ENCODE data around the gene TTPAL. TPM values are rescaled to one million over a fixed set of nuclear protein-coding genes. Genes with fewer than 3 reads are reported as not detected.
A peak's percentile ranks its signal among the peaks of the same experiment; 100 is the strongest.

TTPAL gene
- total RNA-seq, 1 experiment from 2014 or later = 21.1 TPM

DNA sequence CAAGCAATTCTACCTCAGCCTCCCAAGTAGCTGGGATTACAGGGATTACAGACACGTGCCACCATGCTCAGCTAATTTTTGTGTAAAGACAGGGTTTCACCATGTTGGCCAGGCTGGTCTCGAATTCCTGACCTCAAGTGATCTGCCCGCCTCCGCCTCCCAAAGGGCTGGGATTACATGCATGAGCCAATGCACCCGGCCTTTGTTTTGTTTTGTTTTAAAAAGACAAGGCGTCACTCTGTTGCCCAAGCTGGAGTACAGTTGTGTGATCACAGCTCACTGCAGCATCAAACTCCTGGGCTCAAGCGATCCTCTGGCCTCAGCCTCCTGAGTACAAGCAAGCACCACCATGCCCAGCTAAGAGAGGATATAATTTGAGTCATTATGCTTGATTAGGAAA lies 40.8 kb downstream of the TTPAL start:
- Histone ChIP-seq H2BK5ac (ENCODE audit: insufficient read length, low read length) (no peak overlapping the region), H3K14ac (ENCODE audit: insufficient read depth, low read length) (no peak overlapping the region), H2BK20ac (ENCODE audit: low read depth, low read length, poor library complexity, severe bottlenecking) (no peak overlapping the region), H3K79me1 (ENCODE audit: insufficient read depth, low read depth, low read length, poor library complexity, severe bottlenecking) (peaks cover 18% of the 10 kb centered on the region), H3T11ph (ENCODE audit: low read length) (no peak overlapping the region), H3K56ac (ENCODE audit: insufficient read length, low read depth, low read length) (no peak overlapping the region), H2BK12ac (ENCODE audit: insufficient read length, low read depth, low read length) (no peak overlapping the region), H2AK5ac (ENCODE audit: insufficient read length, low read length) (no peak overlapping the region), H3K4me1 (ENCODE audit: insufficient read depth, low read length) (peaks cover 3% of the 10 kb centered on the region; the same call in 1 of the 2 replicates), H2BK15ac (ENCODE audit: low read depth, low read length) (no peak overlapping the region), H3K9ac (ENCODE audit: extremely low read depth, insufficient read length, low read length) (no peak overlapping the region), H3K4me2 (ENCODE audit: insufficient read depth, insufficient read length, low read length) (no peak overlapping the region), H2AFZ (ENCODE audit: low read length) (no peak overlapping the region), H3K27ac (ENCODE audit: insufficient read length, low read depth, low read length) (no peak overlapping the region), H3K18ac (ENCODE audit: insufficient read length, low read depth, low read length) (no peak overlapping the region), H3K23me2 (ENCODE audit: insufficient read length, low read depth, low read length, poor library complexity, severe bottlenecking) (peaks cover 3% of the 10 kb centered on the region), H4K8ac (replicated peaks; ENCODE audit: insufficient read length, low read depth, low read length) (no peak overlapping the region), H3K9me3 (ENCODE audit: control insufficient read depth, low read depth, low read length) (no peaks in the 10 kb centered on the region), H3K27me3 (ENCODE audit: insufficient read depth, low read length) (no peaks in the 10 kb centered on the region), H3K4ac (ENCODE audit: low read depth, low read length) (no peak overlapping the region), H4K91ac (ENCODE audit: insufficient read length, low read depth, low read length) (no peak overlapping the region), H3K79me2 (ENCODE audit: insufficient read depth, low read length) (peaks cover 14% of the 10 kb centered on the region; the same call in 1 of the 2 replicates), H2BK120ac (ENCODE audit: low read depth, low read length, poor library complexity, severe bottlenecking) (no peak overlapping the region), H4K5ac (ENCODE audit: insufficient read length, low read depth, low read length) (no peak overlapping the region), H3K23ac (ENCODE audit: insufficient read length, low read depth, low read length) (no peak overlapping the region), H4K20me1 (ENCODE audit: control insufficient read depth, insufficient read depth, insufficient read length) (no peaks in the 10 kb centered on the region)
- Mint-ChIP-seq H3K36me3 (ENCODE audit: insufficient read depth in 1 of 3, low read depth in 3 of 3) (peaks cover 0 to 4% (median 0%) of the 10 kb centered on the region in 3 experiments; a peak in 2 of 7 replicates), H3K9me3 (no peaks in the 10 kb centered on the region), H3K4me1 (peaks cover 7 to 12% of the 10 kb centered on the region in 2 experiments; a peak in 3 of 4 replicates), H3K4me3 (no peak overlapping the region), H3K27me3 (ENCODE audit: low read depth) (no peaks in the 10 kb centered on the region), H3K27ac (peak overlapping the region in 1 of 3 experiments; percentile 76; a peak in 1 of 7 replicates)
- no peak for DNase-seq
- WGBS (ENCODE audit: extremely low coverage, insufficient read length, low lambda C conversion rate) = no CpG with 5 or more reads among the region's 7 CpGs
- TF ChIP-seq, protein P1, sequence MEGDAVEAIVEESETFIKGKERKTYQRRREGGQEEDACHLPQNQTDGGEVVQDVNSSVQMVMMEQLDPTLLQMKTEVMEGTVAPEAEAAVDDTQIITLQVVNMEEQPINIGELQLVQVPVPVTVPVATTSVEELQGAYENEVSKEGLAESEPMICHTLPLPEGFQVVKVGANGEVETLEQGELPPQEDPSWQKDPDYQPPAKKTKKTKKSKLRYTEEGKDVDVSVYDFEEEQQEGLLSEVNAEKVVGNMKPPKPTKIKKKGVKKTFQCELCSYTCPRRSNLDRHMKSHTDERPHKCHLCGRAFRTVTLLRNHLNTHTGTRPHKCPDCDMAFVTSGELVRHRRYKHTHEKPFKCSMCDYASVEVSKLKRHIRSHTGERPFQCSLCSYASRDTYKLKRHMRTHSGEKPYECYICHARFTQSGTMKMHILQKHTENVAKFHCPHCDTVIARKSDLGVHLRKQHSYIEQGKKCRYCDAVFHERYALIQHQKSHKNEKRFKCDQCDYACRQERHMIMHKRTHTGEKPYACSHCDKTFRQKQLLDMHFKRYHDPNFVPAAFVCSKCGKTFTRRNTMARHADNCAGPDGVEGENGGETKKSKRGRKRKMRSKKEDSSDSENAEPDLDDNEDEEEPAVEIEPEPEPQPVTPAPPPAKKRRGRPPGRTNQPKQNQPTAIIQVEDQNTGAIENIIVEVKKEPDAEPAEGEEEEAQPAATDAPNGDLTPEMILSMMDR (conservative IDR thresholded peaks at IDR 0.05) = no peak

Measured in H9 (cell line).